ENCODE results near the gene CIPC.

GRCh38 chr14:77154421-77154820 is 56.4 kb downstream of the CIPC start:
- TF ChIP-seq POLR2AphosphoS5 (IDR thresholded peaks at IDR 0.05; ENCODE audit: borderline replicate concordance, low read depth, low read length) (no peak), EZH2 (IDR thresholded peaks at IDR 0.05) (no peak)
